ENCODE data around the gene FAM151B. TPM values are rescaled to one million over a fixed set of nuclear protein-coding genes. Genes with fewer than 3 reads are reported as not detected.

FAM151B gene
- total and polyA plus RNA-seq, 2 of the 13 experiments (the other 11 are each of a cell fraction or from before 2014, with no cell fraction given): 0.61 to 1.0 TPM

- TF ChIP-seq PATZ1 (CRISPR knock-in tag; IDR thresholded peaks at IDR 0.05) (peak; percentile 69; the same call in 1 of the 2 replicates), ZNF501 (CRISPR knock-in tag; IDR thresholded peaks at IDR 0.05) (peak; percentile 99), RAD51 (IDR thresholded peaks at IDR 0.05; ENCODE audit: borderline replicate concordance) (no peak), NCOA5 (CRISPR knock-in tag; IDR thresholded peaks at IDR 0.05) (no peak), TIGD3 (CRISPR knock-in tag; IDR thresholded peaks at IDR 0.05; ENCODE audit: borderline replicate concordance) (no peak; the same call in 1 of the 2 replicates), ZNF780A (CRISPR knock-in tag; IDR thresholded peaks at IDR 0.05) (no peak), RFXANK (CRISPR knock-in tag; IDR thresholded peaks at IDR 0.05) (no peak), MIXL1 (CRISPR knock-in tag; IDR thresholded peaks at IDR 0.05) (no peak), DBP (CRISPR knock-in tag; IDR thresholded peaks at IDR 0.05; ENCODE audit: not compliant biosample characterization) (no peak), GATA4 (IDR thresholded peaks at IDR 0.05; ENCODE audit: borderline replicate concordance, low read depth) (peak; percentile 47; the same call in 1 of the 2 replicates), PREB (CRISPR knock-in tag; IDR thresholded peaks at IDR 0.05) (no peak), ZNF253 (CRISPR knock-in tag; IDR thresholded peaks at IDR 0.05; ENCODE audit: borderline replicate concordance) (no peak), ZSCAN30 (CRISPR knock-in tag; IDR thresholded peaks at IDR 0.05) (0 out of 2 replicates have a peak, but pooled peaks have one; percentile 36), CC2D1A (CRISPR knock-in tag; IDR thresholded peaks at IDR 0.05) (peak; percentile 88; the same call in 1 of the 2 replicates), AGO1 (IDR thresholded peaks at IDR 0.05; ENCODE audit: low read depth, low read length, poor library complexity, severe bottlenecking) (peak; percentile 45), CENPX (CRISPR knock-in tag; IDR thresholded peaks at IDR 0.05) (no peak), ZNF331 (CRISPR knock-in tag; IDR thresholded peaks at IDR 0.05) (peak; percentile 78; the same call in 1 of the 2 replicates), CHCHD3 (CRISPR knock-in tag; IDR thresholded peaks at IDR 0.05) (0 out of 2 replicates have a peak, but pooled peaks have one; percentile 87), ZNF180 (CRISPR knock-in tag; IDR thresholded peaks at IDR 0.05; ENCODE audit: borderline replicate concordance, low read depth) (no peak), NFE2L1 (CRISPR knock-in tag; IDR thresholded peaks at IDR 0.05; ENCODE audit: borderline replicate concordance) (no peak), DZIP1 (CRISPR knock-in tag; IDR thresholded peaks at IDR 0.05) (no peak), MTA3 (CRISPR knock-in tag; IDR thresholded peaks at IDR 0.05) (no peak)
These were observed at the start of gene FAM151B (continued) for GRCh38 chr5:80487829-80488721.

Measured in HepG2 (cell line).